HG02798 (cell line): ENCODE results near the gene PRDX4.
"Not testable (repeated sequence)": the region's sequence is repeated elsewhere in the genome, so short reads cannot be mapped to it uniquely, and the experiment has no call there.

Experiments
- ATAC-seq: cut with Tn5 transposase; IDR thresholded peaks from one replicate; pipeline ENCODE4 v1.9.1; 2021; ENCODE audit warnings: mild to moderate bottlenecking; ENCODE audit not compliant: unreplicated experiment, poor library complexity

Gene PRDX4

DNA sequence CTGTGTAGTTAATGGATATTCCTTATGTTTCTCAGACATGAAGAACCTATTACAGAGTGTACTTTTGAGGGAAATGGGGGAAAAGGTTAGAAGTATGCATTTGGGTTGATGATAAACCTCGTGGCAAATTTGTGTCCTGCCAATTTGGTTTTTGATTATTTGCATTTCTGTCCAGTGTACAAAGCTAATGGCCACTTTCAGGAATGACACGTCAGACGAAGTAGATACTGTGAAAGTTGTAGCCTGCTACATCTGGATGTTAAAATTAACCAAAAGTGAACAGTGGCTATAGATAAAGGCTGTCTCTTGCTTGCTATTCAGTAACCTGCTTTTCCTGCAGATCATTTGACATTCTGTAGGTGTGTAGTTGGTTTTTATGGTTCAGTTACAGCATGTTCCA lies 1.0 kb downstream of the PRDX4 start:
- peak; percentile 30 for ATAC-seq

DNA sequence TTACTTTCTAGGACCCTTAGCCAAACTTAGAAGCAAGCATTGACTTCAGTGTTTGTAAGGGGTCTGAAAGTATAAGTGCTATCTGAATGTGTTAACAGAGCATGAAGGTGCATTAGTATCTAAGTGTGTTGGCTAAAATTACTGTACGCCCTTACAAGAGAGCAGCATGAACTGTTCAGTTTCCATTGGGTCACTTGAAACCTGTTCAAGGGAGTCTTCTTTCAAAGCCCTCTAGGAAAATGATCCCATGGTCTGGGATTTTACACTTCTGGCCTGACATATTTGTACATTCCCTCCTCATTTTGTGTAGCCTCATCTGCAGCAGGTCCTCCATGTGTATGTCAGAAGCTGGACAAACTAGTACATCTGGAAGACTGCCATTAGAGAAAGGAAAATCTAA lies 3.2 kb downstream of the PRDX4 start:
- no peak for ATAC-seq

DNA sequence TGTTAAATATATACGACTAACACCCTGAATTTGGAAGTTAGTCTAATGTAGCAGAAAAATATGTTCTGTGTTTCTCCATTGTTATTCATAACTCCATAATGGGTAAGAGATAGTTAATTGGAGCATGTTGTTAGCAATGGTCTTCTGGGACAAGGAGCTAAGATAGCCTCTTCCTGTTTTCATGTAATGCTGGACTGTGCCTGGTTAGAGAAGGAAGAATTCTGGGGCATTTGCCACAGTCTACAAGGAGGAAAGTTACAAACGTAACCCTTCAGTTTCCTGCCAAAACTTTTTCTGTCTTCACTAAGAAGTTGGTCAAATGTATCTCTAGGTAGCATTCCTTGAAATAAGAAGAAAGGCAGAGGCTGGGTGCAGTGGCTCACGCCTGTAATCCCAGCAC lies 5.8 kb downstream of the PRDX4 start:
- ATAC-seq, result no peak

DNA sequence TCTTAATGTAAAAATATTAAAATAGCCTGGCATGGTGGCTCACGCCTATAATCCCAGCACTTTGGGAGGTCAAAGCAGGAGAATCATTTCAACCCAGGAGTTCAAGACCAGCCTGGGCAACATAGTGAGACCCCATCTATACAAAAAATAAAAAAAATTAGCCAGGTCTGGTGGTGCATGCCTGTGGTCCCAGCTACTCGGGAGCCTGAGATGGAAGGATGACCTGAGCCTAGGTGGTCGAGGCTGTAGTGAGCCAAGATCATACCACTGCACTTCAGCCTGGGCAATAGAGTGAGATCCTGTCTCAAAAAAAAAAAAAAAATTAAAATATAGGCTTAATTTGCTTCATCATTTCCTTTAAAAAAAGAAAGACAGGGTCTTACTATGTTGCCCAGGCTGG lies 9.2 kb downstream of the PRDX4 start:
- ATAC-seq, result not testable (repeated sequence)

DNA sequence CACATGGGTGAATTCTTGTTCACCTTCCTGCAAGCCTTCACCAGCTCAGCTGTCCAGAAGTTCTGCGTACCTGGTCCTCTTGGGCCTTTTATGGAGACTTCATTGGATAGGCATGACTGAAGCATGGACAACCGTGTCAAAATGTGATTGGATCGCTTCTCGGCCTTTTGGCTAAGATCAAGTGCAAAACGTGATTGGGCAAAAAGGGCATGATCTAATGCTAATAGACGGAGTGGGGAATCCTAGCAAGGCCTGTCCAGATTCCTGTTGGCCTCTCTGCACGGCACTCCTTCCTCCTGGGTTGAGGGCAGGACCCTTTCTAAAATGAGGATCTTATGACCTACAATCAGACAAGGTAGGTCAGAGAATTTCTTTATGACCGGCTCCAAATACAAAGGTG lies 24.9 kb downstream of the PRDX4 start:
- no peak for ATAC-seq

DNA sequence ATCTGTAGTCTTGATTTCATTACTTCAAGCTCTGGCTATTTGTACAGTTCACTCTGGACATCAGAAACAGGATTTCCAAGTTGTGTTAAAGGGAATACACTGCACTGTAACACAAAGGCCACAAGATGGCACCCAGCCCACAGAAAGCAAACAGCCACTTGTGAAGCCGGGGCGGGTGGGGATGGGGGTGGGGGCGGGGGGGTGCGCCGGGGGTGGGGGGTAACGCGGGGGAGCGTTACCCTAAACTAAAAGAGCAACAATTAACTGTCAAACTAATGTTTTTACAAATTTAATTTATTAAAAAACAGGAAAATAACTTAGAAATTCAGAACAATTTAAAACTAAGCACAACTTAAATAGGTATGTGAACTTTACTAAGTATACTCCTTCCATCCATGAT lies 27.3 kb downstream of the PRDX4 start:
- no peak for ATAC-seq

DNA sequence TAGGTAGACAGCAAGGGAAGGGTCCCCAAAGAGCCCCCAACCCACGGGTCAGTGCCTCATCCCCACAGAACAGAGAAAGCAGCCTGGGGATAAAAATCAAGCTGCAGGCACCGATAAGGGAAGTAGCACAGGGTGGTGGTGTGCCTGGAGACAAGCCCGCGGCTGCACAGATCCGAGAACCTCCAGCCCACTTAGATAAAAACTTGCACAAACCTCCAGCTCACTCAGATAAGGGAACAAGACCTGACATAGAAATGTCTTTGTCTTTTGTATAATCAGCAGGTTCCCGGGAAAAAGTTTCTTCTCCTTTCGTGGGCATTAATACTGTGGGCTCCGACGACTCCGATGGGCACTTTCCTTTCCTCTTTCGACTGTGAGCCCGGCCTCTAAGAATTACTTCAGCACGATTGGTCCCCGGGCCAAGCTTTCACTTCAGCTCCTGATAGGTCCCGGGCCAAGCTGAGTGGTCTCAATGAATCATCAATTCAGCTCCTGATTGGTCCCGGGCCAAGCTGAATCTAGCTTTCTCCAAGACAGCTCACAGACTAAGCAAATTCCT lies 32.4 kb downstream of the PRDX4 start:
- no peak for ATAC-seq

DNA sequence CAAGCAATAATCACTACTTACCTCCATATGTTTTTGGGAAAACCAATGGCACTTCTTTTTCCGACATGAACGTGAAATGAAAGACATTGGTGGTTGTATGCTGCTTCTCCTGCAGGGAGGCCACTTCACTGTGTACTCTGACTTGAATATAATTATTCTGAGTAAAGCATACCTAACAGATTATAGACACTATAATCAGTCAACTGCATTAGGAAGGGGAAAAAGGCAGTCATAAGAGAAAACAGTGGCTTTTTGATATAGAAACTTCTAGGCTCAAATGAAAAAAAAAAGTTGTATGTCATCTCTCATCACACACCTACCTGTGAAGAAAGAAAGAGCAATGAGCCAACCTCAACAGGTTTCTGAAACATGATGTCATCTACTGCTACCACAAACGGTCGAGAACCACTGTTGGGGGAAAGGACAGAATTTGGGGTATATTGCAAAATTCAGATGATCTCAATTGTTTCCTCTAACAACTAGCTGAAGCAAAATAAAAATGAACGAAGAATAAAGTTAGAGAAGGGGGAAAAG lies 37.4 kb downstream of the PRDX4 start:
- ATAC-seq, result no peak

DNA sequence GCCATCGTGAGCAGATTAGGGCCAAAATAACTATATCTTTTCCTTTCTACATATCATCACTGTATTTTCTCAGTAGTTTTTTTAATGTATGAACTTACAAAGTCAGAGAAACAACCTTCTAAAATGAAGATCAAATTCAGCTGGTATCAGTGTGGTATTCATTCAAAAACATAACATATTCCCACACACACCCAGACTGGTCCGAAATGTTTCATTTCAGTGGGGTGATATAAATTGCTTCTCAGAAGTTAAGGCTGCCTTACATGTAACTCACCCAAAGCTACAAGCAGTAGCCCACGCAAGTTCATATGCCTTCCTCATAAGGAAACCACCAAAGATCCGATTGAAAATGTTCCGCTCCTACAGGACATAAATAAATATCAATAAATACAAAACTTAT lies 37.9 kb downstream of the PRDX4 start:
- ATAC-seq, result no peak

DNA sequence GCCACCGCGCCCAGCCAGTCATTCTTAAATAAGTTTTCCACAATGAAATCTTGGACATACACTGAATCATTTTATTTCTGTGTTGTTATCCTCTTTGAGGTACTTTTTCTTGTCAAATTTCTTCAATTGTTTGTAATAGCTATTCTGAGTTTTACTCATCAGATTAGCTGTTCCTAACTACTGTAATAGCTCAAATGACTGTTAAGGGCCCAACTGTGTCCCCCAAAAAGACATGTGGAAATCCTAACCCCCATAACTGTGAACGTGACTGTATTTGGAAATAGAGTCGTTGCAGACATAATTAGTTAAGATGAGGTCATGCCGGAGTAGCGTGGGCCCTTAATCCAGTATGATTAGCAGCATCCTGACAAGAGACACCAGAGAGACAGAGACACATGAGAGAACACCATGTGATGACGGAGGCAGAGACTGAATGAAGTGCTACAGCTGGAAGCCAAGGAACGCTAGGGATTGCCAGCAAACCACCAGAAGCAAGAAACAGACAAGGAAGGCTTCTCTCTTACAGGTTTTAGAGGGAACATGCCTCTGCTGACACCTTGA lies 52.9 kb downstream of the PRDX4 start:
- ATAC-seq, result no peak

DNA sequence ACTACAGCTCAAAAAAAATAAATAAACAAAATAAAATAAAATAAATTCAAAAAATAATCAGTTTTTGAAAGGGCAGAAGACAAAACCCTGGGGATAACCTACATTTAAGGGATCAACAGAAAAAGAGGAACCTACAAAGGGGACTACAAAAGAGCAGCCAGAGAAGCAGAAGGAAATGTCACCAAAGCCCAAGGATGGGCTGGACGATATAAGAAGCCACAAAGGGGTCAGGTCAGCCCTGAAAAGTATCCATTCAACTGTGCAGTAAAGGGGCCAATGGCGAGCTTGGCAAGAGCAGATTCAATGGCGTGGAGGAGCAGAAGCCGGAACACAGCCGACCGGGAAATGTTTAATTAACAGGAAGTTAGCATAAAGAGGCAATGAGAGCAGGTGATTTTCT lies 58.9 kb downstream of the PRDX4 start:
- no peak for ATAC-seq

DNA sequence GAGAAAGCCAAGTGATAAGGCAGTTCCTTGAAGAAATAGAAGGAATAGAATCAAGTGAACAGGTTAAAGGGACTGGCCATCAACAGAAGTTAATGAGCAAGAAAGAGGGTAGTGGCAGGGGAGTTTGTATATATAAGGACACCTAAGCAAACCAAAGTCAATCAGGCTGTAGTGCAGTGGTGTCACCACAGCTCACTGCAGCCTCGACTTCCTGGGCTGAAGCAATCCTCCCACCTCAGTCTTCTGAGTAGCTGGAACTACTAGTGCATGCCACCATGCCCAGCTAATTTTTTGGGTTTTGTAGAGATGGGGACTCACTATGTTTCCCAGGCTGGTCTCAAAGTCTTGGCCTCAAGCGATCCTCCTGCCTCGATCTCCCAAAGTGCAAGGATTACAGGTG lies 59.9 kb downstream of the PRDX4 start:
- ATAC-seq, result no peak

DNA sequence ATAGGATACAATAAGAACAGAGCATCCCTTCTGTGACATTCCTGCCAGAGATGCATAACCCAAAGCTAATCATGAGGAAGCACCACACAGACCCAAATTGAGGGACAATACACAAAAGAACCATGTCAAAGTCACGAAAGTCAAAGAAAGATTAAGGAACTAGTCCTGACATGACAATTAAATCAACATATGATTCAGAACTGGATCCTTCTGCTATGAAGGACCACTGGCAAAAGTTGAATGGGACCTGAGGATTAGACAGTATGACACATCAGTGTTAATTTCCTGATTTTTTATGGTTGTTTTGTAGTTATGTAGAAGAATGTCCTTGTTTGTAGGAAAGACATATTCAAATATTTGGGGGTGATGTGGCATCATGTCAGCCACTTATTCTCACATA lies 61.9 kb downstream of the PRDX4 start:
- no peak for ATAC-seq

DNA sequence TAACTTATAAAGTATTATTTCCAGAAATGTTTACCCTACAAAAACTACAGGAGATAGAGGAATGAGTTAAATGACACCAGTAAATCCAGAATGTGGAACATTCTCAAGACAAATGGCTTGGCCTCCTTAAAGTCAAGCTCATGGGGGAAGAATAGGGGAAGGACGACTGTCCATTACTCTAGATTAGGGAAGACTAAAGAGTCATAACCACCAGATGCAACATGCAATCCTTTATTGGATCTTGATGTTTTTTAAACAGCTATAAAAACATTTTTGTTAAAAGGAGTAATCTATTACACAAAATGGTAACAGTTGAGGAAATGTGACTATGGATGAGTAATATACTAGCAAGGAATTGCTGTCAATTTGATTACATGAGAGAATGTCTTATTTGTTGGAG lies 64.7 kb downstream of the PRDX4 start:
- no peak for ATAC-seq

DNA sequence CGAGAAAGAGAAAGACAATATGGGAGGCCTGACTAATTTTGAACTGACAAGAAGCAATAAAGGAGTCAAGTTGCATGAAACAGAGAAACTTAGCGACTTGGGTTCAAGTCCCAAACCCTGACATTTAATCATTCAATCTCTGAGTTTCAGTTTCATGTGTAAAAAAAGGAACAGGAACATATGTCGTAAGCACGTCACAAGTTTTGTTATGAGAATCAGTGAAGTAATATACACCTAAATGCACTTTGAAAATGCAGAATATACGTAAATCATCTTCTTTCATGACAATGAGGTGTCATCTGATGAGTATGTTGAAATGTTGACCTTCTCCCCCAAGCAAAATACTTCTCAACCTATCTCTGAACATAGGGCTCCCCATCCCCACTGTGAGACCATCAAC lies 65.4 kb downstream of the PRDX4 start:
- peak; percentile 69 for ATAC-seq
